Embryonic facial prominence (tissue), 1 donor: ENCODE data around the gene KDM4C.

ENCODE experiments used
- DNase-seq: peaks from one replicate; pipeline ENCODE4 v3.0.0-alpha.2; 2016; ENCODE audit errors: extremely low spot score

KDM4C gene

GRCh38 chr9:7042124-7042523 lies 284.4 kb downstream of the KDM4C start:
- no peak for DNase-seq

- DNase-seq, result no peak
Measured at GRCh38 chr9:7045361-7045760, 287.6 kb downstream of the KDM4C start.

- DNase-seq, result no peak
Measured at GRCh38 chr9:7051711-7052110, 293.9 kb downstream of the KDM4C start.

GRCh38 chr9:7053903-7054302 lies 296.1 kb downstream of the KDM4C start:
- no peak for DNase-seq

- no peak for DNase-seq
Measured at GRCh38 chr9:7055171-7055903, 297.6 kb downstream of the KDM4C start.

- no peak for DNase-seq
Measured at GRCh38 chr9:7056254-7056653, 298.5 kb downstream of the KDM4C start.

- peak; percentile 28 for DNase-seq
Measured at GRCh38 chr9:7058473-7058872, 300.7 kb downstream of the KDM4C start.

- no peak for DNase-seq
Measured at GRCh38 chr9:7067169-7067568, 309.4 kb downstream of the KDM4C start.

GRCh38 chr9:7071916-7072315 lies 314.1 kb downstream of the KDM4C start:
- DNase-seq, result no peak

- DNase-seq, result no peak
Measured at GRCh38 chr9:7073706-7074105, 315.9 kb downstream of the KDM4C start.

GRCh38 chr9:7075154-7075553 lies 317.4 kb downstream of the KDM4C start:
- DNase-seq, result no peak

GRCh38 chr9:7079051-7079450 lies 321.3 kb downstream of the KDM4C start:
- DNase-seq, result no peak

GRCh38 chr9:7081065-7081600 lies 323.4 kb downstream of the KDM4C start:
- DNase-seq, result no peak

GRCh38 chr9:7083192-7083591 lies 325.4 kb downstream of the KDM4C start:
- DNase-seq, result no peak

- DNase-seq, result no peak
Measured at GRCh38 chr9:7085357-7085756, 327.6 kb downstream of the KDM4C start.

- DNase-seq, result no peak
Measured at GRCh38 chr9:7086389-7086788, 328.6 kb downstream of the KDM4C start.

GRCh38 chr9:7088611-7089010 lies 330.8 kb downstream of the KDM4C start:
- no peak for DNase-seq

- DNase-seq, result no peak
Measured at GRCh38 chr9:7089406-7090193, 331.8 kb downstream of the KDM4C start.

- no peak for DNase-seq
Measured at GRCh38 chr9:7093040-7093439, 335.3 kb downstream of the KDM4C start.

GRCh38 chr9:7094052-7094451 lies 336.3 kb downstream of the KDM4C start:
- no peak for DNase-seq

- DNase-seq, result no peak
Measured at GRCh38 chr9:7094576-7094975, 336.8 kb downstream of the KDM4C start.

- DNase-seq, result no peak
Measured at GRCh38 chr9:7095058-7095457, 337.3 kb downstream of the KDM4C start.
